Measurements from ENCODE around the gene AP5Z1.

DNA sequence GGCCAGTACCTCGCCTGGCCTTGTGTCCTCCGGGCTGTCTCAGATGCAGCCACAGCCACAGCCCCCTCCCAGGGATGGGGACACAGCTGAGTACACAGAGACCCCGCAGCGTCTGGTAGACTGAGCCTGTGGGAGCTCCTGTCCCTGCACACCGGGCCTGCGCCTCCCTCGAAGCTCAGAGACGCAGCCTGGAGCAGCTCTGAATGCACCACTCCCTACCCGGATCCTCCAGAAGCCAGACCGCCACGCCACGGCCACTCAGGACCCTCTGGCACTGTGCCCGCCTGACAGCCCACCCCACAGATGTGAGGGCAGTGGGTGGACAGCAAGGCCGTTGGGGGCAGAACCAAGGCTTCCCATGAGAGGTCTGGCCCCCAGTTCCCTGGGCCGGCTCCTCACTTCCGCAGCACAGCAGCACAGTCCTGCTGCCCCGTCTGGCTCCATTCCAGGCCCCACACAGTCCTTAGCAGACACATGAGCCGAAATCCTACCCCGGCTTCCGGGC lies 45.6 kb downstream of the AP5Z1 start:
- no peak for TF ChIP-seq POLR2A (IDR thresholded peaks at IDR 0.05)
- TF ChIP-seq, protein P1, sequence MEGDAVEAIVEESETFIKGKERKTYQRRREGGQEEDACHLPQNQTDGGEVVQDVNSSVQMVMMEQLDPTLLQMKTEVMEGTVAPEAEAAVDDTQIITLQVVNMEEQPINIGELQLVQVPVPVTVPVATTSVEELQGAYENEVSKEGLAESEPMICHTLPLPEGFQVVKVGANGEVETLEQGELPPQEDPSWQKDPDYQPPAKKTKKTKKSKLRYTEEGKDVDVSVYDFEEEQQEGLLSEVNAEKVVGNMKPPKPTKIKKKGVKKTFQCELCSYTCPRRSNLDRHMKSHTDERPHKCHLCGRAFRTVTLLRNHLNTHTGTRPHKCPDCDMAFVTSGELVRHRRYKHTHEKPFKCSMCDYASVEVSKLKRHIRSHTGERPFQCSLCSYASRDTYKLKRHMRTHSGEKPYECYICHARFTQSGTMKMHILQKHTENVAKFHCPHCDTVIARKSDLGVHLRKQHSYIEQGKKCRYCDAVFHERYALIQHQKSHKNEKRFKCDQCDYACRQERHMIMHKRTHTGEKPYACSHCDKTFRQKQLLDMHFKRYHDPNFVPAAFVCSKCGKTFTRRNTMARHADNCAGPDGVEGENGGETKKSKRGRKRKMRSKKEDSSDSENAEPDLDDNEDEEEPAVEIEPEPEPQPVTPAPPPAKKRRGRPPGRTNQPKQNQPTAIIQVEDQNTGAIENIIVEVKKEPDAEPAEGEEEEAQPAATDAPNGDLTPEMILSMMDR (IDR thresholded peaks at IDR 0.05), result no peak

Measured in Peyer's patch (tissue), 4 donors.